ENCODE results near the gene NACAD.

The NACAD gene

GRCh38 chr7:45089341-45089891 is 647 bp upstream of the NACAD start:
- DNase-seq: peak; percentile 76 to 81

- DNase-seq: no peak
These were observed 545 bp downstream of the NACAD start for GRCh38 chr7:45088146-45088701.

GRCh38 chr7:45087301-45088145 is 1.2 kb downstream of the NACAD start:
- no peak for DNase-seq

- DNase-seq: no peak
These were observed 2.3 kb downstream of the NACAD start for GRCh38 chr7:45086331-45087065.

- DNase-seq: no peak
These were observed 3.1 kb downstream of the NACAD start for GRCh38 chr7:45085619-45086200.

GRCh38 chr7:45084901-45085618 is 3.7 kb downstream of the NACAD start:
- no peak for DNase-seq

- no peak for DNase-seq
These were observed 4.4 kb downstream of the NACAD start for GRCh38 chr7:45084336-45084735.

GRCh38 chr7:45082831-45083331 is 5.9 kb downstream of the NACAD start:
- no peak for DNase-seq

GRCh38 chr7:45082031-45082830 is 6.5 kb downstream of the NACAD start:
- no peak for DNase-seq

- DNase-seq: no peak
These were observed 7.1 kb downstream of the NACAD start for GRCh38 chr7:45081670-45081974.

GRCh38 chr7:45080958-45081669 is 7.7 kb downstream of the NACAD start:
- no peak for DNase-seq

GRCh38 chr7:45080265-45080957 is 8.4 kb downstream of the NACAD start:
- no peak for DNase-seq

- no peak for DNase-seq
These were observed 10.6 kb downstream of the NACAD start for GRCh38 chr7:45078125-45078681.

- DNase-seq: no peak
These were observed 11.2 kb downstream of the NACAD start for GRCh38 chr7:45077579-45077978.

GRCh38 chr7:45076946-45077345 is 11.8 kb downstream of the NACAD start:
- no peak for DNase-seq

GRCh38 chr7:45075871-45076796 is 12.6 kb downstream of the NACAD start:
- DNase-seq: no peak

- no peak for DNase-seq
These were observed 13.5 kb downstream of the NACAD start for GRCh38 chr7:45075355-45075644.

GRCh38 chr7:45074528-45075354 is 14.0 kb downstream of the NACAD start:
- no peak for DNase-seq

Measured in activated CD4-positive, alpha-beta T cell treated with anti-CD3 and anti-CD28 coated beads, Interleukin-2, amount 50 U/mL, for 48 hours (primary cell).